Occipital lobe (tissue), 2 donors: ENCODE measurements around the gene EML4. TPM values are rescaled to one million over a fixed set of nuclear protein-coding genes. Genes with fewer than 3 reads are reported as not detected.

Experiments used
- DNase-seq: peaks from one replicate; lab custom pipeline; 2025; lab: John Stamatoyannopoulos, UW
- total RNA-seq: library from RNA; depleted of rRNA; stranded (reverse); fragments of >200 nt; gene quantifications from one replicate; pipeline ENCODE4 v1.2.3, GENCODE V29; 2014

The EML4 gene
- total RNA-seq, 1 donor from 2014 or later: 41.6 TPM

DNA sequence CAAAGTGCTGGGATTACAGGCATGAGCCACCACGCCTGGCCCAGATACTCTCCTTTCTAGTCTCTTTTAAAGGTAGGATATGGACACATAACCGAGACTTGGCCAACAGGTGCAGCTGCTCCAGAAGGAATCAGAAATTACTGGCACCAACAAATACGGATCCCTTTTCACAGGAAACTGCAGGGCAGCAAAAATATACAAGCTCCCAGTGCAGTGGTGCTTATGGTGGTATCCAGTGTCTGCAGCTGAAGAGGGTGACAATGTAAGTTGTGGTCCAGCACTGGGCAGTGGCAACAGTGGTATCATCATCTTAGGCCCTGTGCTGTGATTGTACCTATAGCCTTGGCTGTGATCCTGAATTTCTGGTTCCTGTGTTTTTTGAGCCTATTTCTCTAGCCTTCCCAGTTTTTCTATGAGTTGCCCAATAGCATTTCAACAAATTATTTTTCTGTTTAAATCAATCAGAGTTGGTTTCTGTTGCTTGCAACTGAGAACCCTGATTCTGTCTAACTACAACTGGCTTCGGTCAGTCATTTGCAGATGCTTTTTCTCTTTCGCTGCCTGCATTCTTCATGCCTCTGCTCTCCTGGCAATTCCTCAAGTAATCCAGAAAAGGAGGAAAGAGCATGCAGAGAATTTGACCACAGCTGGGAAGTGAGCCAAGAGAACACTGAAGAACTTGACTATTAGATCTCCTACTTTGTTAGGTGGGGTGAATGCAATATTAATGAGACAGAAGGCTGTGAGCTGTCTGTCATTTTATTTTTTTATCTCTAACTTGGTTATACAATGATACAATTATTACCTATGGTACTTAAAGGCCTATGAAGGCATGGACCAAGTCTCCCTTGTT is 30.8 kb upstream of the EML4 start:
- DNase-seq: no peak

DNA sequence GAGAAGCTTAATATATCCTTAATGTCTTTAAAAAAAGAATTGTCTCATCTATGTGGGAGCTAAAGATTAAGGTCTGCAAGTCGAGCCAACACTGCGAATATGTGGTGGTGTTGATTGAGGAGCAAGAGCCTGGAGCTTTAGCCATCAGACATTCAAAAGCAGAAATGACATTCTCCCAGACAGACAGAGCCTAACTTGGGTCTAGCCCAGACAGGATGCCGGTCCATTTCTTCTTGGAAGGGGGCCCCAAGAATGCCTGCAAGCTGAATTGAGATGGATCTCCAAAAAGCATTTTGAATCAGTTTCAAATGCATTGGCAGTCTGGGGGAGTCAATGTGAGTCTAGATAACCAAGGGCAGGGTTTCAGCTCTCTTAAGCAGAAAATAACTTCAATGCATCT is 30.1 kb upstream of the EML4 start:
- DNase-seq: no peak

DNA sequence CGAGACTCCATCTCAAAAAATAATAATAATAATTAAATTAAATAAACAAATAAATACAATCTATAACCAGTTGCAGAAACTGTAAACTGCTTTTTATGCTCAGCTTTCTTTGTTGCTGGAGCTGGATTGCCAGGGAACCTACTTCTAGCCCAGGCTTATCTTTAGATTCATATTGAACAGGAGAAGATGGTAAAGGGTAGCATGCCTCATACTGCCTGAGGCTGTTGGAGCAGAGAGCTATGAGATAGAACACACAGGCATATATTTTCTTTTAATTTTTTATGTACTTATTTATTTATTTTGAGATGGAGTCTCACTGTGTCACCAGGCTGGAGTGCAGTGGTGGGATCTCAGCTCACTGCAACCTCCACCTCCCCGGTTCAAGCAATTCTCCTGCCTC is 28.7 kb upstream of the EML4 start:
- DNase-seq: no peak

DNA sequence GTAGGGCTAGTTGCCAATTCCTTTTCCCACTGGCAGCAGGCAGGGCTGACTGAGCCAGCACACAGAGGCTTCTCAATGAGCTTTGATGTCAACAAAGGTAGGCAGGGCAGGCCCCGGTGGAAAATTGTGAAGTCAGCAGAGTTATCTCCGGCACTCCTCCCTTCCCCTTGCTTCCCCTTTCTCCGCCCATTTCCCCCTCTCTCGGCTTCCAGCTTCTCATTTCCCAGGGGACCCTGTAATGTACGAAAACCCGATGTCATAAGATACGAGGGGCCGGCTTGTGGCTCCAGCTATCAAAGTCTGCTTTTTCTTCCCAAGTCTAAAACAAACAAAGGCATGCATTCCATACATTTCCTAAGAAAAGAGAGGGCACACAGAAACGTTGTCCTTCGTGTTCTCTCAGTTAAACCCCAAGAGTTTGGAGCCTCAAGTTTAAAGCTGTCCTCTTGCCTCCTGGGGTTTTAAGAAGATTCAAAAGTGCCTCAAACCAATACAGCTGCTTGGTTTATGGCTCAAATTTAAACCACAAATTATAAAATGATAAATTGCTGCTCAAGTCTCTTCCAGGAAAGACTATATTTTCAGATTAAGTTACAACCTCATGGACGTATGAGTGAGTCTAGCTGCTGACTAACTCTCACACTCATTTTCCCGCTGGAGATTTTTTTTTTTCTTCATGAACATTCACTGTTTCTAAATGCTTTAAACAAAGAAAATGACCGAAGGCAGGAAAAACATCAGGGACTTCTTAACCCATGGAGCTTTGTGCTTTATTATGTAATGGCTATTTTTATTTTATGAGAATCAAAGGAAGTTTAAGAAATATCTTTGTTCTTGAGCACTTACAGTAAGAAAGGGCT is 27.2 kb upstream of the EML4 start:
- DNase-seq: no peak

DNA sequence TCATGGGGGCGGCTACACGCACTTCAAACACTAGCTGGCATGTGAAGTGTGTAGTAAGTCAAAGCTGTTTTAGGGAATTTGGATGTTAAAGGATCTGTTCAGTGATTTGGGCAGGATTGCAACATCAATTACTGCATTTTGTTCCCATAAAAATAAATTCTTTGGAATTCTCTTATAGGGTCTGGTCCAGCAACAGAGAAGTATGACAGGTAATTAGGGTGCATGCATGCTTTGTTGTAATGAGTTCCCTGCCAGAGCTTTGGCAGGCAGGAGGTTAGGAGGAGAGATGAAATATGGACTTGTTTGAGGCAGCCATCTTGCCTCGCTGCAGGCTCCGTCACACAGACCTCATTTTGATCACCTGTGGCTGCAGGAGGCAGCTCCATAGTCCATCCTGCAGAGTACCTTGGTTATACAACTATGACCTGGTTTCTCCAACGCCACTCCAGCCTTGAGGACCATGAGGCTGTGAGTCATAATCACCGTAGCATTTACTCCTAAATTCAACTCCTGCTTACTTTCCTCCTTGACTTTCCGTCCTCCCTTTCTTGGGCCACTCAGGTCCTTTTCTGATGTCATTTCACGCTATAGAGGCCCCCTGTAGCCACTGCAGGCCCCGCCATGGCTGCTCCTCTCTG is 26.5 kb upstream of the EML4 start:
- DNase-seq: no peak

DNA sequence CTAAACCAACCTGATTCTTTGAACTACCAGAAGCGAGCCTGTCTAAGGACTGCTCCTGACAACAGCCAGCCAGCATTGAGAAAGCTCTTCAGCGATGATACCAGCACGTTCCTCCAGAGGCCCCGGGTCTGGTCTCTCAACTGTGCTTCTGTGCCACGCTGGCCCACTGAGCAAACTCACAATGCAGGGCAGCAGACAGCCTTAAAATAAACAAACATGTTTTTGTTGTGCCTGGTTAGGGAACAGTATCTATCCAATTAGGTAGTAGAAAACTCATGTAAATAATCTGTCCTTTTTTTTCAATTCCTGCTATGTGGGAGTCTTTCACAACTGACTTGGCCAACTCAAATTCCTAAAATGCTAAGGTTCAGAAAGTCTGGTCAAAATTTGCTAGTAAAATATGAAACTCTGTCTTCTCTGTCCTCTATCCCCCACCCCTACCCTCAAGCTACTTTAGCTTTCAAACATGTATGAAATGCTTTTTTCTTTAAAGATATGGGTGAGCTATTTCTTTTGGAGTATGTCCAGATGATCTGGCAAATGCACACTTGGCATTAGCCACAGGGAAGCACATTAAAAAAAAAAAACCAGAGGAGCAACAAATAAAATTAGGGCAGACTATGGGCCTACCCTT is 21.4 kb upstream of the EML4 start:
- DNase-seq: no peak

DNA sequence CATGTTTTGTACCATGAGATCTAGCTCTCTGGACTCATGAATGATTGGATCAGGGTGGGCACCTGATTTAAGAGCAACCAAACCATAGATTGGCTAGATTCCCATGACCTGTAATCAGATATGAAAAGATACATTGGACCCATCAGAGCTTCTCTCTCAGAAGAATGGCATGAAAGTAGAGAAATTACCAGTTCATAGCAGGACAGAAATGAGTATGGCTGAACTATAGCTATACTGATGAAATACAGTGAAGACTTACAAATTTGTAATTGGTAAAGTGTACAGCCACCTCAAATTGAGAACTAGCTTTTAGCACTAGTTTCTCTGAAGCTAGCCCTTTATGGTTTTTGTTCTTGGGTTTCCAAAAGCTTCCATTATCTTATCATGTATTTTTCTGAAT is 19.0 kb upstream of the EML4 start:
- no peak for DNase-seq

DNA sequence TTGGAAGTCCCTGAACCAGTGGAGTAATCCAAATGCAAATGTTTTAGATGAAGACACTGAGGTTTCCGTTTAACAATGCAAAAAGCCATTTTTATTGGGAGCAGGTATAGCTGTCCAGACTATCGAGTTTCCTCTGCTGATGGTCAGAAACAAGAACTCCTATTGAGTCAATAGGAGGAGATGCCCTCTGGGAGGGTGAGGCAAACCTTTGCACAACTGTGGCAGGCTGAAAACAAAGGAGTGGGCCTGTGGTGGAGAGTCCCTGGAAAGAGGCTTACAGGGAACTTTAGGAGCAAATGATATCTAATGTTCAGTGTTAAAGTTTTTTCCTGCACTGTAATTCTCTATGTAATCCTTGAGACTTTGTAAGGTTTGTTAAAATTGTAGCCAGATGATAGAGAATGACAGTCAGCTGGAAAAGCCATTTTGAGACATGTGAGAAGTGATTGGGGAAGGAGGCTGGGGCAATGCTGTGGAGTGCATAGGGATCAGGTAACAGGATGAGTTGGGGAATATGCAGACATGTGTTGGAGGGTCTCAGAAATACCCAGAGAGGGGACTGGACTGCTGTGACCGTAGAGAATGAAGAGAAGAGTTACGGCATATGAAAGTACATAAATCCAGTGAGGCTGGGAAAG is 15.1 kb upstream of the EML4 start:
- no peak for DNase-seq

DNA sequence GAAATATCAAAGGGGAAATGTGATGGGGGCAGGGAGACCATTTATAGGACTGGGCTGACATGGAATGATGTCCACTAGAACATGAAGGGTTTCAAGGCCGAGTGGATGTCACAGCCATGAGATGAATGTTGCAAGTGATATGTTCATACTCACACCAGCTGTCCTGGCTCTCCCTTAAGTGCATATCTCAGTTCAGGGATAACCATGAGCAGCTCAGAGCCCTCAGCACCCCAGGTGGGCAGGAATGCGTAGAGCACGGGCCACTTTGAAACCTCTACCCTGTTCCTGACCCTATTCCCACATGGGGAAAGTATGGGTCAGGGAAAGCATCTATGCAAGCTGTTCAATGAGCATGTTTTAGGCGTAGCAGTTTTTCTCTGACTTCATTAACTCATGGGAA is 12.4 kb upstream of the EML4 start:
- no peak for DNase-seq

DNA sequence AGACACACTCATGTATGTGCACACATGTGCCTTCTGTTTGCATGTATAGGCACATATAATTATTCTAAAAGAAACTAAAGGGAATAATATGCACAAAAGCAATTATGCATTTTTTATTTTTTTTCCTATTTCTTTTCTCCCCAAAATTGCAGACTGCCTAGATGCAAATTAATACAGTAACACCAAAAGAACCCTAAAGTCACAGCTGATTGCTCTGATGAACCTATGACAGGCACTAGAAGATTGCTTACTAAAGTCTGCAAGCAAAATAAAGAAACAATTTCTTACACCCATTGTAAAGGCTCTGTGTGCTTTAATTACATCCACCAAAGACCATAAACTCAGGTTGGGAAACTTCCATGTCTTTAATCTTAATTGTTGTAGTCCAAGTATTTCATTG is 7.7 kb upstream of the EML4 start:
- no peak for DNase-seq

DNA sequence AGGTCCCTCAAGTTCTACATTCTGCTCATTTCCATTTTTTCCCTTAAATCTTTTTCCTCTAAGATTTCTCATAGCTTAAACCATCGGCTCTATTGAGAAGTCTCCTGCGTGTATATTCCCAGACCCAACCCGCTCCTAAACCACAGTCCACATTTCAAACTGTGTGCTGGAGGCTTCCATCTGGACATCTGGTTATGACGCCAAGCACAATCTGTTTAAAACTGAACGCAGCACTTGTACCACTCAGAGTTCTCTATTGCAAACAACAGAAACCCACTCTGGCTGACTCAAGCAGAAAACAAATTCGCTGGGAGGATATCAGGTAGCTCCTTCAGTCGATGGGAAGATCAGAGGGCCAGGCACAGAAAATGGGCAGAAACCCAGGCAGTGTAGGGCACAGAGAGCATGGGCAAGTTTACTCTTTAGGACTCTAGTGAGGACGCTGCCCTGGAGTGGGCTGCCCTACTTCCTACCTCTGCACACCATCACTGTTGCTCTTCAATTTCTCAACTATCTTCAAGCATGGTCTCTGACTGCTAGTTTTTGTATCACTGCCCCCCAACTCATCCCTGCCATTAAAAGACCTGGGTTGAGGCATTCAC is 5.6 kb upstream of the EML4 start:
- DNase-seq: no peak

DNA sequence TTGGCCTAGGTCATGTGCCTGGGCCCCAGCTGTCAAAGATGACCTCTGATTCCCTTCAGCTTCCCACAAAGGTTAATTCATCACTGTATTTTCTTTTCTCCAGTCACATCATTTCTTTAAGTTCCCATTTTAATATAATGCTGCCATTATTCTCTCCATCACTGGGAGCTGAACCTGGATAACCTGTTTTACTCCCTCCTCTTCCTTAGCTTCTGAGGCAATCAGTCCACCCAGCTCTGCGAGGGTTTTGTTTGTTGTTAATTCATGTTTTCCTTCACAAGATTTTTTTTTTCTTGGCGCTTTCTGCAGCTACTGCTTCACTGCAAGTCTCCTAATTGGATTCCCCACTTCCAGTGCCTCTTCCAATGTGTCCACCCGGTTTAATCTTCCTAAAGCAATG is 5.1 kb upstream of the EML4 start:
- no peak for DNase-seq

DNA sequence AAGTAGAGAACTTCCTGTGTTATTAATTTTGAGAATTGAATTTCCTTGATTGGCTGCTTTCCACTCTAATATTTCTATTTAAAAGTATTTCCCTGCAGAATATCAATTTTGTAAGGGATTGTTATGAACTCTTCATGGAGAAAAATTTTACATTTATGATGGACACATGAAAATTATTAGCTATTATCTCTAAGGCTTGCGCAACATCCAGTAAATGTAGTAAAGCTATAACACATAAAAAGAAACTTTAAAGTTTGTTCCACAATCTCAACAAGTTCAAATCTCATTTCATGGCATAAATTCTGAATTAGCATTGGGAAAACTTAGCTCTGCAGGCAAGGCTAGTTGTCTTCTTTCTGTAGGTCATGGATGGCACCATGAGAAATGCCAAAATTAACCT is 4.2 kb upstream of the EML4 start:
- DNase-seq: no peak

DNA sequence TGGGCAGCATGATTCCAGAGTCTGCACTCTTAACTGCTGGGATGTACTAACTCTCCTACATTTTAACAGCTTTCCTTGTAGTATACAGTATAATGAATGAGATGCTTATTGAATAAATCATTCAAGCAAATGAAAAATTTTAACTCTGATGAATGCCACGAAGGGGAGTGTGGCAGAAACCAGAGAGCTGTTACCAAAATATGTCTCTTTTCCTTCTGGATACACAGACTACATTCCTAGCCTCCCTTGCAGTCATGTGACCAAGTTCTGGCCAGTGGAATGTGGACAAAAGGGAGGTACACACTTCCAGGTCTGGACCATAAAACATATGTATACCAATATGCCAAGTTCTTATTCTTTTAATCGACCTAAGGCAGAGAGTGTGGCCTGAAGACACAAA is 1.7 kb upstream of the EML4 start:
- no peak for DNase-seq

DNA sequence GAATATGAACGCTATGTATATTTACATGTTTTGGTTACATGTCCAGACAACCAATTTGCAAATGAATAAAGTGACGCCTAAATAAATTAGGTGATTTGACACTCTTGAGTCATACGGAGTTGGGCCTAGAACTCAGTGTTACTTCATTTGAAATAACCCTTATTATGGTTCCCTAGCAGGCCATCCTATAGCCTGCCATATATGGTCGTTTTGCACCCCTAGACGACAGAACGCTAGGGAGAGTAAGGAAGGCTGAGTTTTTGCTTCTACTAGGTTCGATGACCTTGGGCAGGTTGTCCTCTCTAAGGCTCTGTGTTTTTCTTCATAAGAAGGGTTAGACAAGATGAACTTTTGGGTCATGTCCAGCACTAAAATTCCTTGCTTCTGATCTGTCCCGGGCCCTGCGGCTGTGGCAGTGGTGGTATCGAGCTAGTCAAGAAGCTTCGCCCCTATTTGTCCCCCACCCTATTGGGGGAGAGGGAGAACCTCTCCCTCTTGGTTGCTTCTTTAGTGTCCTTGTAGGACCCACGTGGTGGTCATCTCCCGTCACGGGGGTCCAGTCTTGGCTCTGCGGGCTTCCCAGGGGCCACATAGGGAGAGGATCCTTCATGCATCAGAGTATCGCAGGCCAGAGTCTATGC is 574 bp upstream of the EML4 start:
- DNase-seq: no peak

DNA sequence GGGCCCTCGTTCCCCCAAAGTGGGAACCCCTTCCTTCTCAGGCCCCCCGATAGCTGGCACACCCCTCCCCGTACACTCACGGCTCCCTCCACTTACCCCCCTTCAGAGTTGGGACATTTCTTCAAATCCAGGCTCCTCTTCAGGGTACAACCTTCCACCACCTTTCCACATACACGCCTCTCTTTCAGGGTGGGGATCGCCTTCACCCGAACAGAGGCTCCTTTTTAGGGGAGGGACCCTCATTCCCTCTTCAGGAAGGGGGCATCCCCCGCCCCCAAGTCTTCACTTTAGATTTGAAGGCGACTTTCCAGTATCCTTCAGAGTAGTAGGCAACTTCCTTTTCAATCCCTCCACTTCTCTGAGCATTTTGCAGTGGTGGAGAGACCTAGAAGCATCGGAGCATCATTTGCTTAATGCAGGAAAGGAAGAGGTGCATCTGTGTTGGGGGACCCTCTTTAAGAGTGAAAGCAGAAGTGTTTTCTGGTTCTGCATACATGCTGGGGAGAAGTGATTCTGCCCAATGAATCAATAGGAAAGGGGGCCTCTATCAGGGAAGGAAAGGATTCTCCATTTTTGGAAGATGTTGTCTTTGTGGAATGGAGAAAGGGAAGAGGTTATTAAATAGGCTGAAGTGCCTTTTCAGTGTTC is 845 bp downstream of the EML4 start:
- DNase-seq: no peak

DNA sequence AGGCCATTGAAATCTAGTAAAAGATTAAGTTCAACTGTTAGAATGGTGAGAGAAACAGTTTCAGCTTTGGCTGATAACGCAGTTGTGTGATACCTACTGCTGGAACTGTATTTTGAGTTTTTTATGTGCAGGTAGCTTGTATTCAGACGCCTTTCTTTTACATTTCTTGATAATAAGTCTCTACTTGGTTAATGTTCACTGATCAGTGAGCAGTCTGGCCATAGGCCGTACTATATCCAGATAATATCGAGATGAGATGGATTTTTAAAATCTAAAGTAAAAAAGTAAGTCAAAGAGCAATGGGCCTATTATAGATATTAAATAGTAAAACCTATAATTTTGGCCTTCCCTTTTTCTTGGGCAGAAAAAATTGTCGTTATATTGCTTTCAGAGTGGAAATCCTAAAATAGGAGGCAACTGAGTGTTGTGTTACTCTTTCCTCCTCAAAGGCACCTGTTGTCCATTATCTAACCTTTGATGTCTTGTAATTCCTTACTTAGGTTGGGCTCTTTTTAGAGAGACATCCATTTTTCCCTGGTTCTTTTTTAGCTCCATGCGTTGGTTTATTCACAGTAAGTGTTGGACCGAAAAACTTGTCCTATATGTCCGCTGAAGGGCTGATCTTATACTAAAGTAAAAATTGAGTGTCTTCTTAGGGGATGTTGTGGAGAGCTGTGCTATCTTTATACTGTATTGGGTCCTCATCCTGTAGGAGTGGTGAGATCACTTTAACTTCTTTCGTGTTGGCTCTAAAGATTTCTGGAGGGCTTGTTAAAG is 1.7 kb downstream of the EML4 start:
- DNase-seq: no peak

DNA sequence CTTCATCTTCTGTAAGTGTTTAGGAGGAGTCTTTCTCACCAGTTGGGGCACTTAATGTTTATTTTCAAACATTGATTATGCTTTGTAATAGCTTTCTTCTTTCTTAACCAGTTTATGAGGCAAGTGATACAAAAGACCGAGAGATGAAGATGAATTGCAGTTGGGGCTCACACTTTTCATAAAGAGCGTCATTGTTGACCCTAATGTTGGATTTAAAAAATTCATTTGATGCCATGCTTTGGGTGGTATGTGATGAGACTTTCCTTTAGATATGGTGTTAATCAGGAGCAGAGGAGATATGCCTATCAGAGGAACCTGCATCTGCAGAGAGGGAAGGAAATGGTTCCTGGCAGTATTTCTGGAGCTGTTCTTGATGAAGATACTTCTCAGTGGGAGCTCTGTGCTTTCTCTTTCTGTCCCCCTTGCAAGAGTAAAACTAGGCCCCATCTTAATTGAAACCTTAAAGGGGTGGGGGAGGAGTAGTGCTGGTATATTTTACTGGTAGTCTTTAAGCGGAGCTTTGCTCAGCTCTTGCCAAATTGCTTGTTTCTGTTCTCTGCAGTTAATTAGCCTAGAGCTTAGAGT is 2.3 kb downstream of the EML4 start:
- DNase-seq: no peak

DNA sequence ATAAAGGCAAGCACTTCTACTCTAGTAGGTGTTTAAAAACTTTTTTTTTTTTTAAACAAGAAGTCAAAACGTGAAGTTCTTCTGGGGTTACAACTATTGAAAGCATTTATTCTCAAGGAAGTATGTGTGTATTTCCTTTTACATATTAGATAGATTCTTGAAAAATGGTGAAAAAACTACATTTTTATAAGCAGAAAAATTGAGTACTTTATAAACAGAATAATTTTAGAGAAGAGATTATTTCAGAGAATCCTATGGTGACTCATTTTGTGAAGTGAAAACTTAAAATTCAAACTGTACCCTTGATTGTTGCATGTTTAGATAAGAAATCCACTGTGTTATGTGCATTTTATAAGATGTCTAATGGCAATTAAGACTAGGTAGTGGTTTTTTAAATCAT is 2.9 kb downstream of the EML4 start:
- no peak for DNase-seq
